Left hindlimb (tissue), 1 donor: ENCODE measurements around the gene MARK4.
"Not testable (repeated sequence)": the region's sequence is repeated elsewhere in the genome, so short reads cannot be mapped to it uniquely, and the experiment has no call there.

Experiments
- DNase-seq: peaks from one replicate; pipeline ENCODE4 v3.0.0-alpha.2; 2018

The MARK4 gene

GRCh38 chr19:45307361-45307760, 56.3 kb downstream of the MARK4 start:
- no peak for DNase-seq

GRCh38 chr19:45309322-45309721, 58.3 kb downstream of the MARK4 start:
- DNase-seq = not testable (repeated sequence)

GRCh38 chr19:45311621-45312020, 60.5 kb downstream of the MARK4 start:
- DNase-seq = peak; percentile 76

GRCh38 chr19:45312285-45312684, 61.2 kb downstream of the MARK4 start:
- not testable (repeated sequence) for DNase-seq

GRCh38 chr19:45314708-45315245, 63.7 kb downstream of the MARK4 start:
- DNase-seq = no peak

- DNase-seq = no peak
These were observed 64.2 kb downstream of the MARK4 start for GRCh38 chr19:45315304-45315703.

- DNase-seq = no peak
These were observed 70.1 kb downstream of the MARK4 start for GRCh38 chr19:45320997-45321775.

GRCh38 chr19:45321848-45322247, 70.8 kb downstream of the MARK4 start:
- DNase-seq = no peak

GRCh38 chr19:45322311-45322710, 71.2 kb downstream of the MARK4 start:
- no peak for DNase-seq

- peak; percentile 59 for DNase-seq
These were observed 71.7 kb downstream of the MARK4 start, which contains the start of gene CKM for GRCh38 chr19:45322744-45323281. Gene CKM, minus strand, starts transcription at chr19:45322875. Its CDS starts 3,162 bp downstream, at chr19:45319713.

- no peak for DNase-seq
These were observed 72.6 kb downstream of the MARK4 start for GRCh38 chr19:45323671-45324081.

- DNase-seq = no peak
These were observed 73.4 kb downstream of the MARK4 start for GRCh38 chr19:45324349-45324907.

GRCh38 chr19:45327404-45328143, 76.5 kb downstream of the MARK4 start:
- DNase-seq = no peak

GRCh38 chr19:45331411-45331810, 80.3 kb downstream of the MARK4 start:
- no peak for DNase-seq

GRCh38 chr19:45333609-45334303, 82.7 kb downstream of the MARK4 start:
- DNase-seq = no peak

- DNase-seq = not testable (repeated sequence)
These were observed 83.8 kb downstream of the MARK4 start for GRCh38 chr19:45334881-45335280.

GRCh38 chr19:45336696-45337251, 85.7 kb downstream of the MARK4 start:
- DNase-seq = no peak

GRCh38 chr19:45339629-45340028, 88.6 kb downstream of the MARK4 start:
- DNase-seq = no peak

- DNase-seq = no peak
These were observed 89.3 kb downstream of the MARK4 start, which contains the start of gene KLC3 for GRCh38 chr19:45340232-45340898. Gene KLC3, plus strand, starts transcription at chr19:45340750. Its CDS starts 4,792 bp downstream, at chr19:45345542.

GRCh38 chr19:45340899-45341453, 89.9 kb downstream of the MARK4 start:
- DNase-seq = no peak

GRCh38 chr19:45342911-45343310, 91.8 kb downstream of the MARK4 start:
- no peak for DNase-seq
